Kidney glomerular epithelial cell (primary cell): Measurements from ENCODE around the gene PIK3C2A.

ENCODE experiments used
- DNase-seq: peaks from one replicate; lab custom pipeline; 2025; lab: John Stamatoyannopoulos, UW

Gene PIK3C2A

DNA sequence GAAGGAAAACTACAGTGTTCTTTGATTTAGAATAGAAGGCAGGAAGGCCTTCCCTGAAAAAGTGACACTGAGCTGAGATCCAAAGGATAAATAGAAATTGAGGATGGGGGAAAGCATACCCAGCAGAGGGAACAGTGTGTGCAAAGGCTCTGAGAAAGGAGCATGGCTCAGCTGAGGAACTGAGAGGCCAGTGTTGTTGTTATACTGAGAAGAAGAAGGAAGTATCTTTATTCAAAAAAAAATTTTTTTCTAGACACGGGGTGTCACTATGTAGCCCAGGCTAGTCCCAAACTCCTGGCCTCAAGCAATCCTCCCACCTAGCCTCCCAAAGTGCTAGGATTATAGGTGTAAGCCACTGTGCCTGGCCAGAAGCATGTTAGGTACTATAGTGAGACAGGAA is 3.5 kb upstream of the PIK3C2A start:
- no peak for DNase-seq

GRCh38 chr11:17209939-17210245 is 2.1 kb upstream of the PIK3C2A start:
- no peak for DNase-seq

GRCh38 chr11:17208257-17208999 is 642 bp upstream of the PIK3C2A start:
- DNase-seq: peak; percentile 82

- no peak for DNase-seq
Measured at GRCh38 chr11:17206463-17206862, 1.3 kb downstream of the PIK3C2A start.

DNA sequence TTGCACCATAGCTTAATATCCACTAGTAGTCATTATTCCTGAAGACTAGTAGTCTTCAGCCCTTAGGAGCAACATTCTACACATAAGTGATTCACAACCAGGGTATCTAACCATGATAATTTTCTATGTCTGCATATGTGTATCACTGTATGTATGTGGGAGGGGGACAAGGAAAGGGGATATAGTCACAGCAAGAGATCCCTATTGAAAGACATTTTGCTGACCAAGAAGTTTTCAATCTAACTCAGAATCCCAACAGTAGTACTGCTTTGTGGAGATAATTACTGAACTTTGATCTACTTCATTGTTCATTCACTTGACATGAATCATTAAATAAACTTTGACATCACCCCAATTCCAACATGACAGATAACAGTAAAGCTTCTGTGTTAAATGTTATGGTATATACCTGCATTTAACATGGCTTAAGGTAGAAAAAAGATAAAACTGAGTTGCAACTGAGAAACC is 10.3 kb downstream of the PIK3C2A start:
- peak; percentile 70 for DNase-seq

DNA sequence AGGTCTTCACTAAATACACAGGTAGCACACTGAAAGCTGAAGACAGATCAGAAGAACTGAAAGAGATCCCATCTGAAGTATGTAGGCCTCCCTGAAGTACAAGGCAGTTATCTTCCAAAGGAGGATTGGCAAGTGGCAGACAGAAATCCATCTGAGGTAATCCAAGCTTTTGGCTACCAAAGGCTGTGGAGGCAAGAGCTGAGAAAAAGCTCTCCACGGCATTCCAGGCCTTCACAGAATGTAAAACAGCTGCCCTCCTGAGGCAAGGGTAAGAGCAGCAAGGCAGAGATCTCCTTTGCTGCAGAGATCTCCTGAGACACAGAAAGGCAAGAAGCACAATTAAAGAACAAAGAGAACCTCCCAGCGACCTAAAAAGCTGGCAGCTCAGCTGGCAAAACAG is 19.1 kb downstream of the PIK3C2A start:
- no peak for DNase-seq

GRCh38 chr11:17186932-17187692 is 20.7 kb downstream of the PIK3C2A start:
- no peak for DNase-seq

DNA sequence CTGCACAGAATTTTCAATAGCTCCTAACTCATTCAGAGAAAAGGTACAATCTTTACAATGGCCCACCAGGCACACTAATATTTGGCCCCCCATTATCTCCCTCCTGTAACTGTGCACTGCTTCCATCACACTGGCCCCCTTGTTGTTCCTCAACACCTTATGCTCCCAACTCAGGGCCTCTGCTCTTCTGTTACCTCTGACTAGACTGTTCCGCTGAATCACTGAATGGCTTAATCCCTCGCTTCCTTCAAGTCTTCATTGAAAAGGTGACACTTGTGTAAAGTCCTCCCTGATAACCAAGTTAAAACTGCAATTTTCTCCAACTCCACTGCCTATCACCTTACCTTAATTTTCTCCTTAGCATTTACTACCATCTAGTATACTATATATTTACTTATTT is 21.8 kb downstream of the PIK3C2A start:
- DNase-seq: no peak

DNA sequence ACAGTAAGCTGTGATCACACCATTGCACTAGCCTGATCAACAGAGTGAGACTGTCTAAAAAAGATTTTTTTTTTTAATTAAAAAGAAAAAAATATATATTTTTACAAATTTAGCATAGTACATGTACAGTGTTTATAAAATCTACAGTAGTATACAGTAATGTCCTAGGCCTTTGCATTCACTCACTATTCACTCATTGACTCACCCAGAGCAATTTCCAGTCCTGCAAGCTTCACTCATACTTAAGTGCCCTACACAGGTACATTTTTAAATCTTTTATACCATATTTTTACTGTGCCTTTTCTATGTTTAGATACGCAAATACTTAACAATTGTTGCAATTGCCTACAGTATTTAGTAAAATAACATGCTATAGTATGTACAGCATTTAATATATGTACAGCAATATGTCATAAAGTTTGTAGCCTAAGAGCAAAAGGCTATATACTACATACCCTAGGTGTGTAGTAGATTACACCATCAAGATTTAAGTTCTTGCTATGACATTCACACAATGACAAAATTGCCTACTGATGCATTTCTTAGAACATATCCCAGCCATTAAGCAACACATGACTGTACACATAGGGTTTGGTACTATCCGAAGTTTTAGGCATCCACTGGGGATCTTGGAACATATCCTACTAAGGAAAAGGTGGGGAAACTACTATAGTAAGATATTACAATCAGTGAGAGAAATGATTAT is 22.8 kb downstream of the PIK3C2A start:
- no peak for DNase-seq

GRCh38 chr11:17183836-17184235 is 23.9 kb downstream of the PIK3C2A start:
- no peak for DNase-seq

DNA sequence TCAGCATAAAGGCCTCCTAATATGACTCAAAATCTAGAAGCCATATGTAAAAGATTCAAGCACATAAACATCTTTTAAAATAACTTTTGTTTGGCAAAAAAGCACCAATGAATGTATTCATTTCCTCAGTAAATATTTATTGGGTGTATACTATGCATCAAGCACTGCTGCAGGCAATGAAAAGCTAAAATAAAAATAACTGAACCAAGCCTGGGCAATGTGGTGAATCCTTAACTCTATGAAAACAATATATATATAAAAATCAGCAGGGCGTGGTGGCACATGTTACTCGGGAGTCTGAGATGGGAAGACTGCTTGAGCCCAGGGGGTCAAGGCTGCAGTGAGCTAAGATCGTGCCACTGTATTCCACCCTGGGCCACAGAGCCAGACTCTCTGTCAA is 27.8 kb downstream of the PIK3C2A start:
- no peak for DNase-seq

DNA sequence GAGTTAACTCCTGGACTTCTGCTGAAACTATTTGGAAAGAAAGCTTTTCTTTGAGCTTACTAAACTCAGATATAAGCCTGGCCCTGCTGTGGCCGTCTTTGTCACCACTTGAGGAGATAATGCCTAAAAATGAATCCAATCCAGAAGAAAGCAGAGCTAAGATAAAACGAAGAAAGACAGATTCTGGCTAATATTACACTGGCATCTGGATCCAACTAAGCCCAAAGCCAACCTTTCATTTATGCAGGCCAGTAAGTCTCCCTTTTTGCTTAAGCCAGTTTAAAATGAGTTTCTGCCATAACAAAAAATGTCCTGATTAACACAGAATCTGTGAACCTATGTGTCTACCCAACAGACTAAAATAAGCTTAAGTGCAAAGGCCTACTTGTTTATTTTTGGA is 34.5 kb downstream of the PIK3C2A start:
- DNase-seq: no peak

DNA sequence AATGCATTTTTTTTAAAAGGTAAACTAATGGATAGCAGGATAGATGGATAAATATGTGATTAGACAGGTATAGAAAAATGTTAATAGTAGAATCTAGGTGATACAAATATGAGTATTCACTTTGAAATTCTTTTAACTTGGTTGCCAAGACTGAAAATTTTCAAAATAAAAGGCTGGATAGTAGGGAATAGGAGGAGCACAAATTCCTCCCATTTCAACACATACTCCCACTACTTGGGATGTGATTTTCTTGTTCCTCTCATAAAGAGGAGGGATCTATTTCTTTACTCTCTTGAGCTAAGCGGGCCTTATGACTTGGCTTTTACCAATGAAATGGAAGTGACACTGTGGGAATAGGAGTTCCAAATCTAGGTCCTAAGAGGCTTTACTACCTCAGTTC is 35.9 kb downstream of the PIK3C2A start:
- no peak for DNase-seq

GRCh38 chr11:17171343-17171742 is 36.4 kb downstream of the PIK3C2A start:
- DNase-seq: peak; percentile 71

GRCh38 chr11:17169876-17170275 is 37.9 kb downstream of the PIK3C2A start:
- no peak for DNase-seq

DNA sequence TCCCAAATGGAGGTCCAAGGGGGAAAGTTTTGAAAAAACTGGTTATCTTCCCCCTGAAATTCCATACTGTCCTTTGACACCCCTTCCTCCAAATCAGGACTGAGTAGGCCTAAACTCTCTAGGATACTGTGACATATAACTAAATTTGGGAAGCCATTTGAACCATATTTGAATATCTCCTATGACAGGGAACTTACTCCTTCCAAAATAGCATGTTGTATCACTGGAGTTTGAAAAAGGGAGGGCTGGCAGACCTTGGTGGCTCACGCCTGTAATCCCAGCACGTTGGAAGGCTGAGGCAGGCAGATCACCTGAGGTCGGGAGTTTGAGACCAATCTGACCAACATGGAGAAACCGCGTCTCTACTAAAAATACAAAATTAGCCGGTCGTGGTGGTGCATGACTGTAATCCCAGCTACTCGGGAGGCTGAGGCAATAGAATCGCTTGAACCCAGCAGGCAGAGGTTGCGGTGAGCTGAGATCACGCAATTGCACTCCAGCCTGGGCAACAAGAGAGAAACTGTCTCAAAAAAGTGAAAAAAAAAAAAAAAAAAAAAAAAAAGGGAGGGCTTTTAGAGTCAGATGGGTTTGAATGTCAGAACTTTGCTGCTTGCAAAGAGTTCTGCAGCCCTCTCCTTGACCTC is 42.4 kb downstream of the PIK3C2A start:
- DNase-seq: no peak

DNA sequence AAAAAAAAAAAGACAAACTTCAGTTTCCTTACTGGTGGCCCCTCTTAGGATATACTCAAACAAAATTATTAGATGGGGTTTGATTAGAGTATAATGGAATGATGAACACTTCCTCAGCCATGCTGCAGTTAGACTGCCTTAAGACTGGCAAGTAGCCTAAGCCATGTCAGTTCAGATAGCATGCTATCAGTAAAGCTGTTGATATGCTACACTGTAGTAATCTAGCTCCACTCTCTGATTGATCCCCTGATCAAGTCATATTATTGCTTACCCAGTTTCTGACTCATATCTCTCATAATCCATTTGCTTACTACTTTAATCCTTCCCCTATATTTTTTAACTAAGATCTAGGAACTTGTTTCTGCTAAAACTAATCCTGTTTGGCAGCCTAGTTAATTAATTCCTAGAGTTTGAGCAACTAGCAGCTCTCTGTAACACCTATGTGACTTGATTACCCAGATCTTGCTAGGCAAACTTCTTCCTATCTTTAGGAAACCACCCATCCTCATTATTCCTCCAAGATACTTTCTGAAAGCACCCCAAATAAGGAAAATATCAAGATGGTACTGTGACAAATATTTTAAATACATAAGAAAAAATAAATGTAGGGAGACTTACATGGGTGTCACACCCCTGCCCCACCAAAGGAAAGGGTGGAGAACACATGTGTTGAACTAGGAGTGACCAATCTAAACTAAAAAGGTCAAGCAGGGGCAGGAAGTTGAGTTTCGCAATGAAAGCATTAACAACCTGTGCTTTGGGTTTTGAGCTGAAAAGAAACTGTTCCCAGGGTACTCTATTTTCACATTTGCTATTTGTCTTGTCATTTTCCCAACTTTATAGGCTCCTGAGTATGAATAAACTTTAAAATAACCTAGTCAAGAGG is 43.2 kb downstream of the PIK3C2A start:
- no peak for DNase-seq

GRCh38 chr11:17163736-17164135 is 44.0 kb downstream of the PIK3C2A start:
- DNase-seq: no peak

DNA sequence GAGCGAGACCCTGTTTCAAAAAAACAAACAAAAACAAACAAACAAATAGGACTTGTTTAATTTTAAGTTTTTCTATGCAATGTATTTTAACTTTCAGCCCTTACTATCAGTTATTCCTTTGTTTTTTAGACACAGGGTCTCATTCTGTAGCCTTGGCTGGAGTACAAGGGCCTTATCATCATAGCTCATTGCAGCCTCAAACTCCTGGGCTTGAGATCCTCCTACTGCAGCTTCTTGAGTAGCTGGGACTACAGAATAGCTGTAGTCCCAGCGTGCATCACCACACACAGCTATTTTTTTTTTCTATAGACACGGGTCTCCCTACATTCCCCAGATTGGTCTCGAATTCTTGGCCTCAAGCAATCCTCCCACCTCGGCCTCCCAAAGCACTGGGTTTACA is 44.5 kb downstream of the PIK3C2A start:
- DNase-seq: no peak

- DNase-seq: no peak
Measured at GRCh38 chr11:17162376-17162775, 45.4 kb downstream of the PIK3C2A start.

GRCh38 chr11:17161515-17161914 is 46.3 kb downstream of the PIK3C2A start:
- DNase-seq: no peak

GRCh38 chr11:17159441-17159840 is 48.3 kb downstream of the PIK3C2A start:
- no peak for DNase-seq
